Skeletal muscle satellite cell (primary cell): ENCODE data around the gene SLC25A4.

Experiments used
- H3K27me3 ChIP-seq: 2 replicates; pipeline ENCODE4 v1.7.0; 2013; ENCODE audit warnings: low read length; ENCODE audit not compliant: control insufficient read depth, insufficient read depth
- H3K36me3 ChIP-seq: 2 replicates; pipeline ENCODE4 v1.7.0; 2013; ENCODE audit warnings: mild to moderate bottlenecking, control low read depth, low read length; ENCODE audit not compliant: insufficient read depth
- H3K4me1 ChIP-seq: 2 replicates; pipeline ENCODE4 v1.7.0; 2013; ENCODE audit warnings: low read length; ENCODE audit not compliant: control insufficient read depth, insufficient read depth
- H3K4me2 ChIP-seq: 2 replicates; pipeline ENCODE4 v1.7.0; 2013; ENCODE audit warnings: mild to moderate bottlenecking, low read length
- H3K4me3 ChIP-seq: 2 replicates; pipeline ENCODE4 v1.7.0; 2013; ENCODE audit warnings: low read length
- H3K9ac ChIP-seq: 2 replicates; pipeline ENCODE4 v1.7.0; 2013; ENCODE audit warnings: mild to moderate bottlenecking, low read depth, low read length, moderate library complexity
- H3K9me3 ChIP-seq: replicated peaks from 2 replicates; pipeline ENCODE4 v1.7.0; 2013; ENCODE audit warnings: mild to moderate bottlenecking, control low read depth, low read length

The SLC25A4 gene

DNA sequence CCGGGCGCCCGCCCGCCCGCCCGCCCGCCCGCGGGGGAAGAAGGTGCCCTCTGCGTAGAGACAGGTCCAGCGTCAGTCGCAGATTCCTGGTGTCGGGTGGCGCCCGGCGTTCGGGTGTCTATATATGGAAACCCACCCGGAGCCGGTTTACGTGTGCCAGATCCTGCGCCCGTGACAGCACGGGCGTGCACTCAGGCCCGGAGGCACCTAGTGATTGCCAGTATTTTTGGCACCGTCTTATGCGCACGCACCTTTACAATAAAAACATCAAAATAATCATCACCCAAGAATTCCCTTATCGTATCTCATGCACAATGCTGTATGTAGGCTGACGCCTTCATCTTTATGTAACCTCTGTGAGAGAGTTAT, 519 bp downstream of the SLC25A4 start:
- Histone ChIP-seq H3K4me3 (peak overlapping the region; percentile 84), H3K9me3 (no peaks in the 10 kb centered on the region), H3K36me3 (no peaks in the 10 kb centered on the region), H3K4me1 (peaks cover 16% of the 10 kb centered on the region), H3K4me2 (peak overlapping the region; percentile 90), H3K27me3 (peaks cover under 1% of the 10 kb centered on the region), H3K9ac (peak overlapping the region; percentile 73)

GRCh38 chr4:185144601-185145240, 1.7 kb downstream of the SLC25A4 start:
- Histone ChIP-seq H3K9ac (no peak overlapping the region), H3K4me1 (peaks cover 16% of the 10 kb centered on the region), H3K36me3 (no peaks in the 10 kb centered on the region), H3K4me3 (no peak overlapping the region), H3K9me3 (no peaks in the 10 kb centered on the region), H3K4me2 (no peak overlapping the region), H3K27me3 (no peaks in the 10 kb centered on the region)

DNA sequence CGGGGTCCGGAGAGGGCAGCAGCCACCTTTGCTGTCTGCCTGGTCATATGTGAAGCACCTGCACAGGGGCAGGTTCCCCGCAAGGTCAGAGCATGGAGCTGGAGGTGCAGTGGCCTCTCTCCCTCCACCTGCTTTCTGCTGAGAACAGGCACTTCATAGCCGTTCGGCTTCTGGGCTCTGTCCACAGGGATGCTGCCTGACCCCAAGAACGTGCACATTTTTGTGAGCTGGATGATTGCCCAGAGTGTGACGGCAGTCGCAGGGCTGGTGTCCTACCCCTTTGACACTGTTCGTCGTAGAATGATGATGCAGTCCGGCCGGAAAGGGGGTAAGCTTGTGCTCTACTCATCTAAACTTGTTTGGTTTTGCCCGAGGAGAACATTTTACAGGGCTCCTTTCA, 2.5 kb downstream of the SLC25A4 start:
- H3K27me3 ChIP-seq = no peaks in the 10 kb centered on the region
- H3K4me3 ChIP-seq = no peak overlapping the region
- no peak overlapping the region for H3K9ac ChIP-seq
- H3K36me3 ChIP-seq = peaks cover 6% of the 10 kb centered on the region
- peaks cover 16% of the 10 kb centered on the region for H3K4me1 ChIP-seq
- H3K4me2 ChIP-seq = no peak overlapping the region
- H3K9me3 ChIP-seq = no peaks in the 10 kb centered on the region

GRCh38 chr4:185149392-185149791, 6.3 kb downstream of the SLC25A4 start:
- Histone ChIP-seq H3K4me3 (no peak overlapping the region), H3K36me3 (peaks cover 8% of the 10 kb centered on the region), H3K9me3 (no peaks in the 10 kb centered on the region), H3K27me3 (no peaks in the 10 kb centered on the region), H3K4me2 (no peak overlapping the region), H3K9ac (no peak overlapping the region), H3K4me1 (peaks cover 9% of the 10 kb centered on the region)

- H3K9me3 ChIP-seq = no peaks in the 10 kb centered on the region
- H3K4me1 ChIP-seq = peaks cover 9% of the 10 kb centered on the region
- H3K27me3 ChIP-seq = no peaks in the 10 kb centered on the region
- peaks cover 11% of the 10 kb centered on the region for H3K36me3 ChIP-seq
- no peak overlapping the region for H3K4me3 ChIP-seq
- no peak overlapping the region for H3K4me2 ChIP-seq
- no peak overlapping the region for H3K9ac ChIP-seq
These were observed 8.2 kb downstream of the SLC25A4 start for GRCh38 chr4:185151296-185151695.

DNA sequence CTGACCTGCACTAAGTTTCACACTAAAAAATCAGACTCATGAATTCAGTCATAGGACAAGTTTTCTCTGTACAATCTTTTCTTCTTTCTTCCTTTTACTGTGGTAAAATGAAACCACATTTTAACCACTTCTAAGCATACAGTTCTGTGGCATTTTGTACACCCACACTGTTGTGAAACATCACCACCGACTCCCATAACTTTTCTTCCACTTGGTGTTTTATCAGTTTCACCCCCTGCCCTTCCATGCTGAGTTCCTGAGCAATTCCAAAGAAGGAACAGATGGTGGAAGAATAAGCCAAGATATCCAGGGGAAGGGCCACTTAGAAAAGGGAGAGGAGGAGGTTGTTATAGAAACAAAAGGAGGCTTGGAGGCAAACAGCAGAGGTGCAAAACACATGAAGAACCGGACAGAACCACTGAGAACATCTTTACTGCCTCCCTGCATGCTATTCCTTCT, 22.6 kb downstream of the SLC25A4 start:
- H3K4me2 ChIP-seq = no peak overlapping the region
- no peaks in the 10 kb centered on the region for H3K9me3 ChIP-seq

DNA sequence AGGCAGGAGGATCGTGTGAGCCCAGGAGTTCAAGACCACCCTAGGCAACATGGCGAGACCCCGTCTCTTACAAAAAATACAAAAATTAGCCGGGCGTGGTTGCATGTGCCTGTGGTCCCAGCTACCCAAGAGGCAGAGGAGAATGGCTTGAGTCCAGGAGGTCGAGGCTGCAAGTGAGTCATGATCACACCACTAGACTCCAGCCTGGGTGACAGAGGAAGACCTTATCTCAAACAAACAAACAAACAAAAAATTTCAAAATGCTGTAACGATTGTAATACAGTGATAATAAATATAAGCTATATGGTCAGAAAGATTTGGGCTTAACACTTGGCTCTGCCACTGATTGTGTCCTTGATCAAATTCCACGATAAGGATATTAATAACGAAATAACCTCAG, 24.2 kb downstream of the SLC25A4 start:
- Histone ChIP-seq H3K4me1 (peaks cover 7% of the 10 kb centered on the region), H3K4me2 (no peak overlapping the region), H3K4me3 (no peak overlapping the region), H3K36me3 (peaks cover 19% of the 10 kb centered on the region), H3K9me3 (no peaks in the 10 kb centered on the region), H3K27me3 (no peaks in the 10 kb centered on the region), H3K9ac (no peak overlapping the region)

More for the DNA sequence above, 22.6 kb downstream of the SLC25A4 start:
- Histone ChIP-seq H3K4me1 (peaks cover 7% of the 10 kb centered on the region), H3K27me3 (no peaks in the 10 kb centered on the region), H3K36me3 (peaks cover 33% of the 10 kb centered on the region), H3K4me3 (no peak overlapping the region), H3K9ac (no peak overlapping the region)

DNA sequence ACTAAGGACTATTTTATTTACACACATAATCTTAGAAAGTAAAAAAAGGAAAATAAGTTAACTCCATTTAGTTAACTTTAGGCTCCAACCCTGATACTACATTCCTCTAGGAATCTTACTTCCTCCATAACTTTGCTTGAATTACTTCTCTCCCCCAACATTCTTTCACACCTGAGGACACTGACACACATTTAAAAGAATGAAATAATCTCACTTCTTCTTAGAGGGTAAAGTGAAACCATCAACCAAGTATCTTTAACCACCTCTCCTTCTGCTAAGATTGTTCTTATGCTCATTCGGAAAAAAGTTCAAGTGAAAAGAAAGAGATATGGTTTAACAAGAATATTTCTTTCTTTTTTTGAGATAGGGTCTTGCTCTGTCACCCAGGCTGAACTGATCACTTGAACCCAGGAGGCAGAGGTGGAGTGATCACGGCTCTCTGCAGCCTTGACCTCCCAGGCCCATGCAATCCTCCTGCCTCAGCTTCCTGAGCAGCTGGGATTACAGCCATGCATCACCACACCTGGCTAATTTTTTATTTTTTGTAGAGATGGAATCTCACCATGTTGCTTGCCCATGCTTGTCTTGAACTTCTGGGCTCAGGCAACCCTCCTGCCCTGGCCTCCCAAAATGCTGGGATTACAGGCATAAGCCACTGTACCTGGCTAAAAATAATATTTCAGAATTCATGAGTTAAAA, 28.5 kb downstream of the SLC25A4 start:
- Histone ChIP-seq H3K4me2 (no peak overlapping the region), H3K9ac (no peak overlapping the region), H3K27me3 (no peaks in the 10 kb centered on the region), H3K9me3 (no peaks in the 10 kb centered on the region), H3K36me3 (peaks cover 21% of the 10 kb centered on the region), H3K4me1 (no peaks in the 10 kb centered on the region), H3K4me3 (no peak overlapping the region)

DNA sequence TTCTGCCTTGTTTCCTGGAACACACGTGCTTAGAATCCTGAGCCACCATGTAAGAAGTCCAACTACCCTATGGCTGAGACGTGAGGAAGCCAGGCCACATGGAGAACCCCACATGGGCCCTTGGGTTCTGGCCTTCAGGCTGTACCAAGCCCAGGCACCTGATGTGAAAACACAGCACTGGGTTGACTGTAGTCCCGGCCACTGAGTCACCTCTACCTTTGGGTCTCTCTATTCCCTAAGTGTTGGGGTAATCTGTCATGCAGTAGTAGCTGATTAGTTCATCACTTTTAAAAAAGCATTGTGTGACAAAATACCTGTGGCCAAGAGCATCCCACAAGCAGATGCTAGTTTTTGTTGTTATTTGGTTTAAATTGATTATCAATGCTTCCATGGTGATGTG, 36.4 kb downstream of the SLC25A4 start:
- H3K27me3 ChIP-seq = no peaks in the 10 kb centered on the region
- H3K9ac ChIP-seq = no peak overlapping the region
- H3K4me2 ChIP-seq = no peak overlapping the region
- H3K9me3 ChIP-seq = no peaks in the 10 kb centered on the region
- peaks cover 10% of the 10 kb centered on the region for H3K36me3 ChIP-seq
- peaks cover 10% of the 10 kb centered on the region for H3K4me1 ChIP-seq
- H3K4me3 ChIP-seq = no peak overlapping the region

GRCh38 chr4:185182239-185182638, 39.2 kb downstream of the SLC25A4 start:
- no peak overlapping the region for H3K4me2 ChIP-seq
- peaks cover 2% of the 10 kb centered on the region for H3K36me3 ChIP-seq
- H3K4me1 ChIP-seq = peaks cover 13% of the 10 kb centered on the region
- no peak overlapping the region for H3K9ac ChIP-seq
- no peaks in the 10 kb centered on the region for H3K9me3 ChIP-seq
- H3K27me3 ChIP-seq = no peaks in the 10 kb centered on the region
- no peak overlapping the region for H3K4me3 ChIP-seq

GRCh38 chr4:185183622-185184281, 40.7 kb downstream of the SLC25A4 start:
- H3K36me3 ChIP-seq = peaks cover 8% of the 10 kb centered on the region
- H3K9me3 ChIP-seq = no peaks in the 10 kb centered on the region
- H3K4me1 ChIP-seq = peaks cover 13% of the 10 kb centered on the region
- H3K9ac ChIP-seq = no peak overlapping the region
- no peak overlapping the region for H3K4me2 ChIP-seq
- H3K27me3 ChIP-seq = no peaks in the 10 kb centered on the region
- no peak overlapping the region for H3K4me3 ChIP-seq
